OCI-LY1 (cell line): ENCODE results near the gene MACF1.

Source experiments
- H2AFZ ChIP-seq: fragments of 200-600 bp; sonication (generic), shearing (Covaris generic); 2 replicates; pipeline ENCODE4 v1.6.0; 2014; ENCODE audit warnings: antibody characterized with exemption, mild to moderate bottlenecking, low read length
- H3F3A ChIP-seq: fragments of 200-600 bp; sonication (generic), shearing (Covaris generic); 2 replicates; pipeline ENCODE4 v1.6.0; 2014; ENCODE audit warnings: mild to moderate bottlenecking, antibody characterized with exemption, low read length, moderate library complexity; ENCODE audit not compliant: insufficient read depth
- H3K27ac ChIP-seq: fragments of 200-600 bp; sonication (generic); 2 replicates; pipeline ENCODE4 v1.5.1; 2014; ENCODE audit warnings: low read length, mixed run types, mild to moderate bottlenecking, low read depth; ENCODE audit not compliant: poor library complexity, severe bottlenecking
- H3K27me3 ChIP-seq: fragments of 200-600 bp; sonication (generic); 2 replicates; pipeline ENCODE4 v1.6.0; 2014; ENCODE audit warnings: antibody characterized with exemption, mild to moderate bottlenecking, low read length, moderate library complexity; ENCODE audit not compliant: insufficient read depth
- H3K36me3 ChIP-seq: fragments of 200-600 bp; sonication (generic); 2 replicates; pipeline ENCODE4 v1.6.1; 2014; ENCODE audit warnings: mild to moderate bottlenecking, antibody characterized with exemption, low read length, moderate library complexity, mixed read lengths; ENCODE audit not compliant: insufficient read depth
- H3K4me1 ChIP-seq: fragments of 200-600 bp; sonication (generic); 2 replicates; pipeline ENCODE4 v1.5.1; 2014; ENCODE audit warnings: mild to moderate bottlenecking, low read length, moderate library complexity; ENCODE audit not compliant: insufficient read depth, severe bottlenecking
- H3K4me2 ChIP-seq: fragments of 200-600 bp; sonication (generic), shearing (Covaris generic); 2 replicates; pipeline ENCODE4 v1.6.1; 2014; ENCODE audit warnings: low read length
- H3K4me3 ChIP-seq: fragments of 200-600 bp; sonication (generic); 2 replicates; pipeline ENCODE4 v1.5.1; 2014; ENCODE audit warnings: low read length, low read depth, mild to moderate bottlenecking, mixed read lengths; ENCODE audit not compliant: poor library complexity, severe bottlenecking
- H3K79me2 ChIP-seq: fragments of 200-600 bp; shearing (Covaris generic); 2 replicates; pipeline ENCODE4 v1.6.1; 2016; ENCODE audit warnings: mixed run types, low read length, mixed read lengths; ENCODE audit not compliant: insufficient read depth
- H3K9ac ChIP-seq: fragments of 200-600 bp; sonication (generic), shearing (Covaris generic); 2 replicates; pipeline ENCODE4 v1.6.1; 2014; ENCODE audit warnings: mild to moderate bottlenecking, low read length, mixed read lengths
- H3K9me2 ChIP-seq: fragments of 200-600 bp; sonication (generic), shearing (Covaris generic); 2 replicates; pipeline ENCODE4 v1.6.1; 2014; ENCODE audit warnings: low read depth, mild to moderate bottlenecking, low read length, mixed read lengths
- H3K9me3 ChIP-seq: fragments of 200-600 bp; shearing (Covaris generic); 2 replicates; pipeline ENCODE4 v1.6.1; 2014; ENCODE audit warnings: low read length, mixed read lengths
- H4K20me1 ChIP-seq: fragments of 200-600 bp; sonication (generic), shearing (Covaris generic); 2 replicates; pipeline ENCODE4 v1.6.0; 2016; ENCODE audit warnings: mild to moderate bottlenecking, low read length; ENCODE audit not compliant: insufficient read depth
- CTCF ChIP-seq: fragments of 200-600 bp; sonication (generic), shearing (Covaris generic); IDR thresholded peaks from 2 replicates; pipeline ENCODE4 v1.5.1; 2017; ENCODE audit warnings: mild to moderate bottlenecking, antibody characterized with exemption, low read length, moderate library complexity, mixed read lengths
- EZH2 ChIP-seq: fragments of 200-600 bp; sonication (generic), shearing (Covaris generic); IDR thresholded peaks from 2 replicates; pipeline ENCODE4 v1.8.0; 2017; ENCODE audit warnings: borderline replicate concordance, mixed run types, mild to moderate bottlenecking, antibody characterized with exemption, low read length, moderate library complexity, mixed read lengths

MACF1 gene

GRCh38 chr1:39358491-39358890 is 154.0 kb downstream of the MACF1 start:
- Histone ChIP-seq H3K27me3 (no peaks in the 10 kb centered on the region), H2AFZ (no peak overlapping the region), H3K9me3 (no peaks in the 10 kb centered on the region), H4K20me1 (no peaks in the 10 kb centered on the region), H3K27ac (no peak overlapping the region), H3K9me2 (no peaks in the 10 kb centered on the region), H3F3A (no peaks in the 10 kb centered on the region), H3K4me2 (no peak overlapping the region), H3K4me3 (no peak overlapping the region), H3K36me3 (peaks cover 76% of the 10 kb centered on the region), H3K9ac (no peak overlapping the region), H3K79me2 (no peaks in the 10 kb centered on the region), H3K4me1 (no peaks in the 10 kb centered on the region)
- TF ChIP-seq CTCF (no peak), EZH2 (no peak)

- Histone ChIP-seq H3K9me3 (no peaks in the 10 kb centered on the region), H3K79me2 (no peaks in the 10 kb centered on the region), H3F3A (no peaks in the 10 kb centered on the region), H3K9ac (no peak overlapping the region), H3K27me3 (no peaks in the 10 kb centered on the region), H3K4me3 (no peak overlapping the region), H2AFZ (no peak overlapping the region), H4K20me1 (no peaks in the 10 kb centered on the region), H3K4me2 (no peak overlapping the region), H3K27ac (no peak overlapping the region), H3K4me1 (no peaks in the 10 kb centered on the region), H3K9me2 (no peaks in the 10 kb centered on the region), H3K36me3 (peaks cover 70% of the 10 kb centered on the region)
- no peak for TF ChIP-seq CTCF
- TF ChIP-seq EZH2, result no peak
Measured at GRCh38 chr1:39359028-39359570, 154.6 kb downstream of the MACF1 start.

DNA sequence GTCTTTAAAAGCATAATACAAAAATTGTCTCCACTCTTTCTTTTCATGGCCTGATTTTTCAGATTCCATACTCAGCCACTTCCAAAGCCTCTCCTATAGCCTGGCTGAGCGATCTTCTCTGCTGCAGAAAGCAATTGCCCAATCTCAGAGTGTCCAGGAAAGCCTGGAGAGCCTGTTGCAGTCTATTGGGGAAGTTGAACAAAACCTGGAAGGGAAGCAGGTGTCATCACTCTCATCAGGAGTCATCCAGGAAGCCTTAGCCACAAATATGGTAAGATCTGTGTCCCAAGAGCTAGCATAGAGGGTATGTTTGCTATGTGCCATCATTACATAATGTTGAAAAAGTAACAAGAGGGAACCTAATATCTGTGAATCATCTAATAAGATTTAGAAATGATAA is 156.2 kb downstream of the MACF1 start:
- no peak for TF ChIP-seq EZH2
- Histone ChIP-seq H3K9ac (no peak overlapping the region), H3K4me1 (no peaks in the 10 kb centered on the region), H3K4me3 (no peak overlapping the region), H3K9me2 (no peaks in the 10 kb centered on the region), H3K79me2 (no peaks in the 10 kb centered on the region), H3K36me3 (peaks cover 62% of the 10 kb centered on the region), H3F3A (no peaks in the 10 kb centered on the region), H3K9me3 (no peaks in the 10 kb centered on the region), H3K4me2 (no peak overlapping the region), H3K27me3 (no peaks in the 10 kb centered on the region), H3K27ac (no peak overlapping the region), H2AFZ (no peak overlapping the region), H4K20me1 (no peaks in the 10 kb centered on the region)

DNA sequence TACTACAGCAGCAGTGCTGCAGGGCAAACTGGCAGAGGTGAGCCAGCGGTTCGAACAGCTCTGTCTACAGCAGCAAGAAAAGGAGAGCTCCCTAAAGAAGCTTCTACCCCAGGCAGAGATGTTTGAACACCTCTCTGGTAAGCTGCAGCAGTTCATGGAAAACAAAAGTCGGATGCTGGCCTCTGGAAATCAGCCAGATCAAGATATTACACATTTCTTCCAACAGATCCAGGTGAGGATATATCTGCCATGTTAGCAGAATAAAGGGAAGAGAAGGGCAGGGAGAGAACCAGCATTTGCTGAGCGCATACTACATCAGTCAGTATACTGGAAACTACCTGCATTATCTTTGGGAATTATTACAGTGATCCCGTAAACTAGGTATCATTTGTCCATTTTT is 157.0 kb downstream of the MACF1 start:
- Histone ChIP-seq H3K9ac (no peak overlapping the region), H3K4me3 (no peak overlapping the region), H3K27ac (no peak overlapping the region), H3K4me2 (no peak overlapping the region), H3K27me3 (no peaks in the 10 kb centered on the region), H3K79me2 (no peaks in the 10 kb centered on the region), H3K9me3 (no peaks in the 10 kb centered on the region), H3K36me3 (peaks cover 56% of the 10 kb centered on the region), H2AFZ (no peak overlapping the region), H3K4me1 (no peaks in the 10 kb centered on the region), H4K20me1 (no peaks in the 10 kb centered on the region), H3F3A (no peaks in the 10 kb centered on the region), H3K9me2 (no peaks in the 10 kb centered on the region)
- TF ChIP-seq CTCF (no peak), EZH2 (no peak)
